Cardiac fibroblast (primary cell): ENCODE results near the gene NR6A1.

ENCODE experiments used
- DNase-seq, 2 donors: peaks; one replicate each; pipeline versions ENCODE4 v3.0.0 to v3.0.0-alpha.2; 2010; ENCODE audit warnings: low read depth in 2 of 2
- H3K4me3 ChIP-seq, 2 donors: replicated peaks in 1 of 2; 1 replicate in 1 of 2; 2 replicates in 1 of 2; pipeline ENCODE4 v1.5.1; 2011; ENCODE audit warnings: low read depth in 2 of 2, low read length in 2 of 2, mild to moderate bottlenecking in 2 of 2, moderate library complexity in 1 of 2
- TF ChIP-seq, protein P1 (sequence below): IDR thresholded peaks from one replicate; pipeline ENCODE4 v1.5.1; 2011; ENCODE audit warnings: low read depth, mild to moderate bottlenecking, low read length, inconsistent platforms

The NR6A1 gene

DNA sequence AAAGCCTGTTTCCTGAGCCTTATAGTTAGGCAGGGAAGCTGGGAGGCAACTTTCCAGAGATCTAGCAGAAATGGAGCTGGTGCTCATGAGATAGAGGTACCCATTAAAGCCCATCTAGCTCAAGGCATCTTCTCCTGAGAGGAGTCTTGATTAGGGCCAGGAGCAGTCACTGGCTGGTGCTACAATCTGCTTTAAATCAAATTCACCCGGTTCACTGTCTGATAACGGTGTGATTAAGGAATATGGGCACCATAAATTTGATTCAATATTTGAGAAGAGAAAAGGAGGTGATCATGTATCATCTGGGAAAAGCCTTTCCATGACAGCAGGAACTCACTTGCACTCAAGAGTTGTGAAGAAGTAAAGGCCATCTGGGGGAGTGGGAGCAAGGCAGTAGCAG is 240.0 kb downstream of the NR6A1 start:
- TF ChIP-seq, protein P1, sequence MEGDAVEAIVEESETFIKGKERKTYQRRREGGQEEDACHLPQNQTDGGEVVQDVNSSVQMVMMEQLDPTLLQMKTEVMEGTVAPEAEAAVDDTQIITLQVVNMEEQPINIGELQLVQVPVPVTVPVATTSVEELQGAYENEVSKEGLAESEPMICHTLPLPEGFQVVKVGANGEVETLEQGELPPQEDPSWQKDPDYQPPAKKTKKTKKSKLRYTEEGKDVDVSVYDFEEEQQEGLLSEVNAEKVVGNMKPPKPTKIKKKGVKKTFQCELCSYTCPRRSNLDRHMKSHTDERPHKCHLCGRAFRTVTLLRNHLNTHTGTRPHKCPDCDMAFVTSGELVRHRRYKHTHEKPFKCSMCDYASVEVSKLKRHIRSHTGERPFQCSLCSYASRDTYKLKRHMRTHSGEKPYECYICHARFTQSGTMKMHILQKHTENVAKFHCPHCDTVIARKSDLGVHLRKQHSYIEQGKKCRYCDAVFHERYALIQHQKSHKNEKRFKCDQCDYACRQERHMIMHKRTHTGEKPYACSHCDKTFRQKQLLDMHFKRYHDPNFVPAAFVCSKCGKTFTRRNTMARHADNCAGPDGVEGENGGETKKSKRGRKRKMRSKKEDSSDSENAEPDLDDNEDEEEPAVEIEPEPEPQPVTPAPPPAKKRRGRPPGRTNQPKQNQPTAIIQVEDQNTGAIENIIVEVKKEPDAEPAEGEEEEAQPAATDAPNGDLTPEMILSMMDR = no peak
- no peak overlapping the region for H3K4me3 ChIP-seq
- DNase-seq = no peak

DNA sequence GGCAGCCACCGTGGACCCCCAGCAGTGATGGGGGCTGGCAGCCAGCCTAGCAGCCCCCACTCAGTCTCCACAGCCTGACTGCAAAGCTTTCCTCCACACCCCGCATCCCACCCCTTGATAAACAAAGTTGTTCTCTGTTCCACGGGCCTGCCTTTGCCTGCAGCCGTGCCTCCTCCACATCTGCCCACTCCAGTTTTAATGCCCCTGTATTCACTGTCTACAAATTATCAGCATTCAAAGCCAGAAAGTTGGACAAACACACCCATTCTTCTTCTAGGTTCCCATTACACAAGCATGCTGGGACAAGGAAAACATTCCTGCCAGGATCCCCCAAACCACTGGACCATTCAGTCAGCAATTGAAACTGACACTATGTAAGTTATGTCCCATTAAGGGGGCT is 240.9 kb downstream of the NR6A1 start:
- TF ChIP-seq, protein P1 = no peak
- no peak overlapping the region for H3K4me3 ChIP-seq
- DNase-seq = no peak

DNA sequence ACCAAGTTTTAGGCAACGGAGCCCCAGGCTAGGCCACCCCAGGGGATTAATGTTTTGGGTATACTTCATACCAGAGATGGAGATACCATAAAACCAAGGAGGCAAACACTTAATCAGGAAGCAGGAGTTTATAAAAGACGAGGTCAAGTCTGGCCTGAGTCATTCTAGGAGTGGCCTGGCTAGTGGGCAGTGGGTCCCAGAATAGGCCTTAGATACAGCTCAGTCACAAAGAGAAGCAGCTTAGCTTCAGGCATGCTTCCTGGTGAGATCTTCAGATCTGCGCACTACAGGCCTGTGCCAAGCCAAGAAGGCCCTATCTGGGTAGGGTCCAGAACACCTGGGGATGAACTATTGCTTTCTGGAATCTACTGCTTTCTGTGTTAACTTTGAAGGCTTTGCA is 243.3 kb downstream of the NR6A1 start:
- no peak for DNase-seq
- TF ChIP-seq, protein P1 = no peak
- H3K4me3 ChIP-seq = no peak overlapping the region

DNA sequence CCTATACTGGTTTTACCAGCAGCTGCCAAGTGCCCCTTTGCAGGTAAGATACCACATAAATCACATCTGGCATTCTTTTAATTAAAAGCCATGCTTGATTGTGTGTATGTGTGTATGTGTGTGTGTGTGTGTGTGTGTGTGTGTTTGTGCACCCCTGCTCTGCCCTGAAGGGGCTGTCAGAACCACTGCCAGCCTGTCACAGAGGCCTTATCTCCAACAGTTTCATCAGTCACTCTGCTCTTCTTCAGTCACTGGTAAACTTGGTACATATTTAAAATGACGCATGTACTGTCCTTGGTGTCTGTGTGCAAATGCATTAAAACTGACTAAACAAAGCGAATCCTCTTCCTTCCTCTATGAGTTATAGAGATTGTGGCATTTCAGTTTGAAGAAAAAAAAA is 244.9 kb downstream of the NR6A1 start:
- no peak overlapping the region for H3K4me3 ChIP-seq
- DNase-seq = no peak
- TF ChIP-seq, protein P1 = no peak

DNA sequence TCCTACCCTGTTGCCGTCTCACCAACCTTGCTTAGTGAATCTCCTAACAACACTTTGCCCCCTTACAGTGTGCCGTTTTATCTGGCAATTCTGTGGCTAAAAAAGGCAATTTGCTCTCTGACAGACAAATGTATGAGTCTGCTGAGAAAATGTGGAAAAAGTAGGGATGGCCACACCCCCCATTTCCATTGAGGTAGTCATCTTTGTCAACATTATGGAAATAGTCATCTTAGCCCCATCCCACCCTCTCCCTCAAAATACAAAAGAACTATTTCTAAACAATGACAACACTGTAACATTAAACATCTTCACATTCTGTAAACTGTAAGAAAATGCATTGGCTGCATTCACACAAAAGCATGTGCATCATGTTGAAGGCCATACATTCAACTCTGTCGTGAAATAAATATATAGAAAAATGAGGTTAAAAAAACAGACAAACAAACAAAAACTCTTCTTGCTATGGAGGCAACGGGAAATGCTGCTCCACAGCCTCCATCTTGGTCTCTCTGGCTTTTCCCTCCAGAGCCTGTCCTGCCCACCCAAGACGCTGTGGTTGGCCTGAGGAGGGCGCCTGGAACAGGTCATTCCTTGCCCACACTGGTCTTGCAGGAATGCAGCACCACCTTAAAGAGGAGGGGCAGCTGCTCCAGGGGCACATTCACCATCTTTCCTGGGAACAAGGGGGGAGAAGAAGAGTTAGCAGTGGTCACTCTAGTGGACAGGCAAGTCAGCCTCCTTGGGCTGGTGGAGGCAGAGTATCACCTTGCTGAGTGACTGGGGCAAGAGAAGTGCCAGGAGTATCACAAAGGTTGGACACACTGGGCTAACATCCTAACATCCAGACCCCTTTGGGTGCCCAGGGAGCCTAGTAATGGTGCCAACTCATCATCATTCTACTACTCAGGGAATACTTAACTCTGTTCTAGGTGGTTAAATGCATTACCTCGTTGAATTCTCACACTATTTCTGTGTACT is 248.7 kb downstream of the NR6A1 start:
- no peak overlapping the region for H3K4me3 ChIP-seq
- DNase-seq = no peak
- TF ChIP-seq, protein P1 = no peak

DNA sequence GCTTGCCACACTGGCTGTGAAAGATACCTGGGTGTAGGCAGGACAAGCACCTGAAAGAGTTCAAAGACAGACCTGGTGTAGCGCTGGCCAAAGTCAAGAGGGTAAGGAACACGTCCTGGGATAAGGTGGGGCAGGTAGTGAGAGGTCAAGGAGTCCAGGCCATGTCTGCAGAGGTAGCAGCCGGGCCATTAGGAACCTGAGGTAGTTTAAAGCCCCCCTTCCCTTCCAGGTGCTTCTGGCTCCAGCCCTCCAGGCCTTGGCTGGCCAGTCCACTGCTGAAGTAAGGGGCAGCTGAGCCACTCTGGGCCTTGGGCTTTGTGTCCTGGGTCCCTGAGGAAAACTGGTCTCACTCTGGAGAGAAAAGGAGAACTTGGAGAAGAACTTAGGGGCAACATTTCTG is 250.0 kb downstream of the NR6A1 start:
- TF ChIP-seq, protein P1 = no peak
- H3K4me3 ChIP-seq = no peak overlapping the region
- no peak for DNase-seq
